HT1080 (cell line): ENCODE data around the gene CACNA1G. TPM values are rescaled to one million over a fixed set of nuclear protein-coding genes. Genes with fewer than 3 reads are reported as not detected.

Source experiments
- DNase-seq: peaks from one replicate; pipeline ENCODE4 v3.0.0-alpha.2; 2015; ENCODE audit warnings: low read depth
- total RNA-seq: library from RNA; depleted of rRNA; stranded (reverse); fragments of >200 nt; shearing (Covaris generic); gene quantifications from 2 replicates; pipeline ENCODE4 v1.2.3, GENCODE V29; 2014

The CACNA1G gene
- total RNA-seq, 1 experiment from 2014 or later, result 0.40 TPM

GRCh38 chr17:50630524-50631194, 70.1 kb downstream of the CACNA1G start:
- peak; percentile 46 for DNase-seq

GRCh38 chr17:50631195-50631907, 70.8 kb downstream of the CACNA1G start:
- DNase-seq, result no peak

- peak; percentile 35 for DNase-seq
Observed at GRCh38 chr17:50631908-50632571, 71.5 kb downstream of the CACNA1G start.

GRCh38 chr17:50632637-50633036, 72.1 kb downstream of the CACNA1G start:
- DNase-seq, result no peak

GRCh38 chr17:50633683-50634082, 73.2 kb downstream of the CACNA1G start:
- DNase-seq, result no peak

- no peak for DNase-seq
Observed at GRCh38 chr17:50634224-50634914, 73.9 kb downstream of the CACNA1G start, which contains the start of gene ABCC3. ABCC3 (plus strand) TSS chr17:50634881; CDS start chr17:50634937, 56 bp downstream.

- DNase-seq, result no peak
Observed at GRCh38 chr17:50634915-50635731, 74.6 kb downstream of the CACNA1G start.

GRCh38 chr17:50635732-50635981, 75.1 kb downstream of the CACNA1G start:
- DNase-seq, result no peak

- DNase-seq, result no peak
Observed at GRCh38 chr17:50635982-50636803, 75.7 kb downstream of the CACNA1G start.

GRCh38 chr17:50636804-50637195, 76.3 kb downstream of the CACNA1G start:
- DNase-seq, result no peak

- DNase-seq, result no peak
Observed at GRCh38 chr17:50637829-50638605, 77.5 kb downstream of the CACNA1G start.

- DNase-seq, result no peak
Observed at GRCh38 chr17:50638606-50638965, 78.1 kb downstream of the CACNA1G start.

- peak; percentile 99 for DNase-seq
Observed at GRCh38 chr17:50638966-50639713, 78.6 kb downstream of the CACNA1G start.

GRCh38 chr17:50640686-50641351, 80.3 kb downstream of the CACNA1G start:
- no peak for DNase-seq

GRCh38 chr17:50641357-50641756, 80.8 kb downstream of the CACNA1G start:
- no peak for DNase-seq

GRCh38 chr17:50642071-50642721, 81.7 kb downstream of the CACNA1G start:
- no peak for DNase-seq
